ENCODE results near the gene GRAMD2A.

GRAMD2A gene

DNA sequence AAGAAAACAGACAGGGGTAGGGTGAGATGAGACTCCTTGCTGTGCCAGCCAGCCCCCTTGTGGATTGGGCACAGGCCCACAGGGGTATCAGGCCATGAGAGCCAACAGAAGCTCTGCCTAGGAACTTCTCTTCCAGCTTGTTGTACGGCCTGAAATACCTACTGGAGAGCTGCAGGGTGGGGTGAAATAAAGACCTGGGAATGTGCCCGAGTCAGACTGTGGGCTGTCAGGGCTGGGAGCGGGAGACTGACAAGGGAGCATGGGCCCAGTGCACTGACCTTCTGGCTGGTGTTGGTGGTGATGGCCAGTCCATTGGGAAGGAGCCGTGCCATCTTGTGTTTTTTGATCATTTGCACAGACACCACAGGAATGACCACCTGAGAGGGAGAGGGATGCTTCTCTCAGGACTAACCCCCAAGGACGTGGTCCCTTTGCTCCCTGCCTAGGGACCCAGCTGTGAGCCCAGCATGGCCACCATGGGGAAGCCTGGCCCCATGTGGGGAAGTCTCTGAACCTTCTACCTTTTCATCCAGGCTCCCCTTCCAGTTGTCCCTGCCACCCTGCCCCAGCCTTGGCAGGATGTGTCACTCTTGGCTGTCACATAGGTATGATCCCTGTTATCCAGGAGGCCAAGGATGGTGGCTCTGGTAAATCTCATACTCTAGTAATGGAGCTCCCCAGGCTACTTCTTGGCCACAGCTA lies 30.7 kb downstream of the GRAMD2A start:
- DNase-seq, result no peak

DNA sequence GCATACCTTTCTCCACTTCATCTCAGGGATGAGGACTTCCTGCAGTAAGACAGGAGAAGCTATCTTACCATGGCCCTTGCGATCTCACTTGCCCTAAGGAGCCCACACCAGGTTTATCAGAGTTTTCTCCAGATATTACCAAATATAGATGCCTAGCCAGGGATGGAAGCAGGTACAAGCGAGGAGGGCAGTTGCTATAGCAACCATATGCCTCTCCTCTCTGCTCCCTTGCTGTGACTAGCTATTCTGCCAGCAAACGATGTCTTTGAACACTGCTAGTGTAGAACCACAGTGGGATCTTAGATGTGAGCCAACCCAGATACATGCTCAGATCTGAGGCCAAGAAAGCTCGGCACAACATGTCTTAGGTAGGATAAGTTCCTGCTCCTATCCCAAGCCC lies 33.9 kb downstream of the GRAMD2A start:
- DNase-seq, result no peak

DNA sequence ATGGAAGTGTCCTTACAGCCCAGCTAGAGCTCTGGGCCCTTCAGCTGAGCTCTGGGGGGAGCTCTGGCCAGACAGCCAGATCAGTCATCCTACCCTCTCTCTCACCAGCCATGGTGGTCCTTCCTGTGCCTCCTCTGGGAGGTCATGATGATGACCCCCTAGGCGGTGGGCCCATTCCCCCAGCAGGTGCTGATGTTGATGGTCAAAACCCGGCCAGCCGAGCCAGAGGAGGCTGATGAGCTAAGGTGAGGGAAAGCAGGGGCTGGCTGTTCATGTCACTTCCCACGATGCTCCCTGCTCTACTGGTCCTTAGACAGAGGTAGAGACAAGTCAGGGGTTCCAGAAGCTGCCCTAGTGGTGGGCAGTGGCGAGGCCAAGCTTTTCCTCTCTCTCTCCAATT lies 35.0 kb downstream of the GRAMD2A start:
- no peak for DNase-seq

DNA sequence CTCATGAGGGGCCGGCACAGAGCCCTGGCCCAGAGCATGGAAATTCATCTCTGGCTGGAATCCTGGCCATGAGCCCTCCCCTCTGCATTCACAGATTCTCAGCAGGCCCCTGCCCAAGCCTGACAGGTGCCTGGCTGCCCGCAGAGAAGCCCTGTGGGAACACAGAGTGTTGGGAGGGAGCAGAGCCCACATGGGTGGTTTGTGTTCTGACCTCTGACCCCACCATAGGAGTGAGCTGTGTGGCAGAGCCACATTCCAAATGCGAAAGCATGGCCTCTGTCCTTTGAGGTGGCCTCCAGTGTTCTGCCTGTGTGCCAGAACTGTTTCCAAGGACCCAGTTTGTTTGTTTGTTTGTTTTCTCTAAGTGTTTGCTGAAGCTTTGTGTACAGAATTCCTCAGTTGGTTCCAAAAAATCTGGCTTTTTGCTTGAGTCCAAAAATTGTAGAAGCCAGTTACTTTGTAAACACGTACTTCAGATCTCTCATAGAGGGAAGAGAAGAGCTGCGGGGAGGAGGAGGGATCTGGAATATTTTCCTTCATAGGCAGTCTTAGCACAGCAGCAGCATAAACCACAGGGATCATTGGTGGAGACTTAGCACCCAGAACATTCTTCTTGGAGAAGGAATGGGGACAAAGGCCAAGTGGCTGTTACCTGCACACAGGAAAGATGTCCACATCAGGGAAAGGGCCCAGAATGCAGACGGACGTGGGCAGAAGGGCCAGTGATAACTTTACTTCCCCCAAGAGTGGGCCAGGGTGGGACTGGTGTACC lies 36.0 kb downstream of the GRAMD2A start:
- DNase-seq, result no peak

DNA sequence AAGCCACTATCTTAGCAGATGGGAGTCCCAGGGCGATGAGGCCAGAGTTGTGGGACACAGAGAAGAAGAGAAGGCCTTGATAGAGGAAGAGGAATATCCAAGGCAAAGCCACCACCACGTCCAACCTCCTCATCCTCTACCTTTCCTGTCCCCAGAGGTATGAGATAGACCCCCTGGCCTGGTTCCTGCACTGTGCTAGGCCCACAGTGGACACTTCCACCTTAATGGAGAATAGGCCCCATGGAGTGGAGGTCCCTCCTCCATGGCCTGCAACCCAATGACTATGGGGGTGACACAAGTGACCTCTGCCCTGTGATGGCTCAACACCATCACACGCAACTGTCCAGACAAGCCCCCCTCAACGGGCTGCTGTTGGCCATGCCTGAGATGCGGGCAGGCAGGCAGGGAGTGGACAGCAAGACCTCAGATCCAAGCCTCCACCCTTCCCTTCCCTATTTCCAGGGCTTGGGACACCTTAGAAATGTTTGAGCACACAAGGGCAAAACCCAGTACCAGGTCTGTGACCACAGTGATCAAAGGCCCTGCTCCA lies 36.8 kb downstream of the GRAMD2A start:
- no peak for DNase-seq

DNA sequence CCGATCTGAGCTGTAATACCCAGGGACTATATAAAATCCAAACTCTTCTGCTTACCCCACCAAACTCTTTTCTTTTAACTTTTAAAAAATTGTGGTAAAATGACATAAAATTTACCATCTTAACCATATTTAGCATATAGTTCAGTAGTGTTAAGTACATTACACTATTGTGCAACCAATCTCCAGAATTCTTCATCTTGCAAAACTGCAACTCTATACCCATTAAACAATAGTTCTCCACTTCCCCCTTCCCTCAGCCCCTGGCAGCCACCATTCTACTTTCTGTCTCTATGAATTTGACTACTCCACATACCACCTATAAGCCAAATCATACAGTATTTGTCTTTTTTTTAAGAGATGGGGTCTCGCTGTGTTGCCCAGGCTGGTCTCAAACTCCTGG lies 40.7 kb downstream of the GRAMD2A start:
- no peak for DNase-seq

DNA sequence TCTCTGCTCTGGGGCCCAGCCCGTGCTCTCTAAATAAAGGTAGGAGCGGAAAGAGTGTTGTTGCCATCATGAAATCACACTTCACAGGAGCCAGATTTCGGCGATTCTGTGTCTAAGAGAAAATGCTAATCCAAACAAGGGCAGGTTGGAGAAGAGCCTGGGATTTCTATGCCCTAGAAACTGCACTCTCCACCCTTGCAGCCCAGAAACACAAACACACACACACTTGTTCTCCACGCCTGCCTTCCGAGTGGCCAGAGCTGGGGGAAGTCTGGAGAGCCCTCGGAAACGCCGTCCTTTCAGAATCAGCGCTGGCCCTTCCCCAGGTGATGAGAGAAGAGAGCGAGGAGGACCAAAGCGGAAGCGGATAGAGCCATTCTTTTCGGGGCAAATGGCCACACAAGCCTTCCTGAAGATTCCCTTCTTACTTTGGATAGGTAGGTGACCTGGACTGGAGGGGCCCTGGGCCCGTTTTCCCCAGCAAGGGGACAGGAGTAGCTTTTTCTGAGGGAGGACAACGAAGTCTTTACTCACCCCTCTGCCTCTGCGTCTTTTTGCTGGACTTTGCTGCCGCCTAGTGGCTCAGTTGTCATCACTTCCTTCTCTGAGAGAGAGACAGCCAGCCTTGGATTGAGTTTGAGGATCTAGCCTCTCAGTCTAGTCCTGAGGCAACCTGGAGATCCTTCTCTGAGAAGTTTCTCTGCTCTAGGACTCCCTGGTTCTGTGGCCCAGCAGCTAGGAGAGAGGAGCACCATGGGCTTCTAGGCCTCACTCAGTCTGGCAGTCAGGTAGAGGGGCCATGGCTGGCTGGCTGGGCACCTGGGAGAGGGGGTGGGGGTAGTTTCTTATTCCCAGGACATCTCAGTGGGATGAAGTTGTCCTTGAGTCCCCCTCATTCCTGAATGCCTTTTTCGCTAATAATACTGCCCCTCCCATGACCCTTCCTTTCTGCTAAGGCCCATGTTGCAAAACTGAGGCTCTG lies 41.7 kb downstream of the GRAMD2A start:
- DNase-seq, result peak; percentile 73 to 74

DNA sequence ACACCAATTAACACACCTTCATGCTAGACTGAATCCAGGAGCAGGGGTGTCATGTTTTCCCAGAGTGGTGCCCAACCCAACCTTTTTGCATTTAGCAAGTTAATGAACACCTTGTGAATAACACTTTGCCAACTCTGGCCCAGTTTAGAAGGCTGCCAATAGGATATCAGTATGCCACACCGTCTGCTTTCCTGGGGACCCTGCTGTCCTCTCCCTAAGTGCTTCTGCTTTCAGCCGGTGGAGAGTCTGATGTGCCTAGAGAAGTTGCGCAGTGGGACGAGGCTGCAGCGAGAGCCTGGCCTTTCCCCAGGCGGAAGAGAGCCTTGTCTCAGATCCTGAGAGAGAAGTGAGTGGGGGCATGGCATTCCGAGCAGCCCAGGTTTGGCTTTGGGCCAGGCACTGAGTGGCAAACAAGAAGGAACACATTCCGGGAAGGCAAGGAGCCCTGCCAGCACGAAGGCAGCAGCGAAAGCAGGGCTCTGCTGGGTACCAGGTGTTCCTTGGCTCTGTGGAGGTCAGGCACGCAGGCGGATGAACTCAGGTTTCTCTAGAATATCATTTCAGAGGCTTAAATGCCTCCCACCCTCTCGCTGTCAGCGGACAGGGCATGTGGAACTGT lies 42.5 kb downstream of the GRAMD2A start:
- peak; percentile 65 to 70 for DNase-seq

DNA sequence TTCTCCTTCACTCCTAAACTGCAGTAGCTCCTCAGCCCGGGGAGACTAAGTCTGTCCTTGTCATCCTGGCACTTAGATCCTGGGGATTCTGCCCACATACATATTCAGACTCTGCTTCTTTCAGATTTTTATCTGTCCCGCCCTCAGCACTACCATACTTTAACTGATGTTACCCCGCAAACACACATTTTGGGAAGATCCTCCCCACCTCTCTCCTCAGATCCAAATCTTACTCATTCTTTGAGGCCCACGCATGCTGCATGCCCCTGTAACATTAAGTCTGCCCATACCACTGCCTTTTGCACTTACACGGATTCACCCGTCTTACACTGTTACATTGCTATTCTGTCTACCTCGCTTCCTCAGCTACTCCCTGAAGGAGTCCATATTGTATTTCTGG lies 43.3 kb downstream of the GRAMD2A start:
- DNase-seq, result no peak

DNA sequence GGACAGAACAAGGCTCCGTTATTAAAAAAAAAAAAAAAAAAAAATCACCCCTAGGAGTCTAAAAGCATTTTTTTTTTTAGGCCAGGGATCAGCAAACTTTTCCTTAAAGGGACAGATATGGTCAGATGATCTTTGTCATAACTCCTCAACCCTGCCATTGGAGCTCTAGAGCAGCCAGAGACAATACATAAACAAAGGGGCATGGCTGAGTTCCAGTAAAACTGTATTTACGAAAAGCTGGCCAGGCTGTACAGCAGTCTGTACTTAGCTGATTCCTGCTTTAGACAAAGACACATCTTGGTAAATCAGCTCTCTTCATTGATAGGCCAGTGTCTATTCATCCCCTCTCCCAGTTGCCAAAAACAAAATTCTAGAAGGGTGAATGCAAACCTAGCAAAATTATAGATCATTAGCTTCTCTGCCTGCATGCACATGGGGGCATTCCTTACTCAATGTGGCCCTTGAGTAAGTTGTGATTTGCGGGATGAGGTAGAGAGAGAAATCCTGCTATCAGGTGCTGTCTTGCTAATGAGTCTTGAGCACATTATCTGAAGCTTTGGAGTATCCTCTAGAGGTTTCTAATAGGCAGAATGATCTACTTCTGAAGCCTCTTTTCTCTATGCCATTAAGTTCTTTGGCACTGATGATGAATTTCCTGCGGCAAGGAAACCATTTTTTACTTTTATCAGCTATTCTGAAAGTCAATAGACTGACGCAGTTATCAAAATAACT lies 44.2 kb downstream of the GRAMD2A start:
- no peak for DNase-seq

DNA sequence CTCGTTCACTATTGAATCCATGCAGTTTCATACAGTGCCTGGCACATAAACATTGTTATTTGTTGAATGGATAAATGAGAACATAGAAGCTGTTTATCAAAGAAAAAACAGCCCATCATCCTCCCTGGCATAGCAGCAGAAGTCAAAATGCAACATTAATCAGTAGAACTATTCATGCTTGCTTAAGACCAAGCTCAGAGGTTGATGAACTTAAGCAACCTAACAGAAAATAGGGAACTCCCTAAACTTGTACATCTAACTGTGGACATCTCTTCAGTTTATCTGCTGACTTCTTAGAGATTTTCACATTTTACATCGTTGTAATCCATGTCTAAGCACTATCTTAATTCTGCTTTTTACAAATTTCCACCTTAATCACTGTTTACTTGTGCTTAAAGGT lies 50.2 kb downstream of the GRAMD2A start:
- DNase-seq, result no peak

DNA sequence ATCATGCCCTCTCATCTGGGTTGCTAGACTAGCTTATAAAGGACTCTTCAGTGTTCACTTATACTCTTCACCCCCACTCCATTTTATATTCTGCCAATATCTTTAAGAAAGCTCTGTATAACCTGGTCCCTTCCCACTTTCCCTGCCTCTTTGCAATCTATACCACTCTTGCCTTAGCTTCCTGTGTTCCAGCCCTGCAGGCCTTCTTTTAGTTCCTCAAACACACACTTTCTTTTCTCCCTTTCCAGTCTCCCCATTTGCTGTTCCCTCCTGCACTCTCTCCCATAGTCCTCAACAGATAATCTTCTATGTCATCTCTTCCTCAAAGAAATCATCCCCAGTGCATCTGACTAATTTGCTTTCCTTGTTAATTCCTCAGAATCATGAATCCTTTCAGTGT lies 50.7 kb downstream of the GRAMD2A start:
- DNase-seq, result no peak

DNA sequence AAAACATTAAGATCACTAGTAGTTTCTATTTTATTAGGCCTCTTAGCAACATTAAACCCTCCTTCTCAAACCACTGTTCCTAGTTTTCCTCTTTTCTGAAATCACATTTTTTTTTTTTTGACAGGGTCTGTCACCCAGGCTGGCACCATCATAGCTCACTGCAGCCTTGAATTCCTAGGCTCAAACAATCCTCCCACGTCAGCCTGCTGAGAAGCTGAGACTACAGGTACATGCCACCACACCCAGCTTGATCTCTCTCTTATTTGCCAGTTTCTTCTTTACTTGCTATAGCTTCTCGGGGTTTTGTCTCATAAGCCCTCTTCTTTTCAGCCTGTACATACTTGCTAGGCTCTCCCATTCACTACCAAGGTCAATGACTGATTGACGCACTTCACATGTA lies 51.4 kb downstream of the GRAMD2A start:
- no peak for DNase-seq

DNA sequence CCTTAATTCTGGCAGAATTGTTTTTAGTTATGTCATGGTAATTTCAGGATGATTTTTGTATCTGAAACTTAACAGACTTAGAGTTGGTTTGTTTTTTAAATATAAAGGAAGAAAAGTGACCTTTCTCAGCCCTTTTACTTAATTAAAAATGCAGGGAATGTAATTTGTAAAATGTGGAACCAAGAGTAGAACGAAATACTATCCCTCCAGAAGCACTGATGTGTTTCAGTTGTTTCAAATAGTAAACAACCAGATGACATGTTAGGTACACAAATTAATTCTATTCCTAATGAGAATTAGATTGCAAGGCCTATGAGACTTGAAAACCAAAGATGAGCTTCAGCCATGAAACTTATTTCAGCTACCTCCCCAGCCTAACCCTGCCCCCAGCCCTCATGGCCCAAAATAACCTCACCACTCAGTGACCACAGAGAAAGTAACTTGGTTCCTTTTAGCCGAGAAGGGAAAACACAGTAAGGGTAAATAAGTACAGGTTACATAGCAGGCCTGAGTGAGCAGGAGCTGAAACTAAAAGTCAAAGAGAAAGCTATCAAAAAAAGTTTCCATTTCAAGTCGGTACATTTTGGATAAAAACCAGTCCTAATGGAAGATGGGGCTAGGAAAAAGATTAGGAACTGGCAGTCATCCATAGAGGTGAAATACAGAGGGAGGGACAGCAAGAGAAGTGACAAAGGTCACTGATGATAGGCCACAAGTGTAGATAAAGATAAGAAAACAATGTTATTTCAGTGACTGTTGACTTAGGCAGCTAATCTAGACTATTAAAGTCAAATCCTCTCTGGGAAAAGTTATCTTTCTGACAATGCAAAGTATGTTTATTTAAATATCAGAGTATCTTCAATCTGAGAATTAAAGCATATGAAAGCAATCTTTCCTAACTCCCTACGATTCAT lies 56.2 kb downstream of the GRAMD2A start:
- DNase-seq, result no peak

DNA sequence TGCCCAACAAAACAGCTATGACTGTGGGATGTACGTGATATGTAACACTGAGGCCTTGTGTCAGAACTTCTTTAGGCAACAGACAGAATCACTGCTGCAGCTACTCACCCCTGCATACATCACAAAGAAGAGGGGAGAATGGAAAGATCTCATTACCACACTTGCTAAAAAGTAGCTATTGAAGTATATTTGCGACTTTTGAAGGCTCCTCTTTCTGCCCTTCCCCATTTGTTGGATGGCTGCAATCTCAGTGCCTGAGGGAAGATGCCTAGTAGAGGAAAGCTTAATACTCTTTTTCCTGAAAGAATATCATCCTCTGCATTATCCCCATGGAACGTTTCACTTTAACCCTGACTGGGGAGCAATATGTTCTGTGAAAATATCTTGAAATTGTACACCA lies 57.5 kb downstream of the GRAMD2A start:
- no peak for DNase-seq

DNA sequence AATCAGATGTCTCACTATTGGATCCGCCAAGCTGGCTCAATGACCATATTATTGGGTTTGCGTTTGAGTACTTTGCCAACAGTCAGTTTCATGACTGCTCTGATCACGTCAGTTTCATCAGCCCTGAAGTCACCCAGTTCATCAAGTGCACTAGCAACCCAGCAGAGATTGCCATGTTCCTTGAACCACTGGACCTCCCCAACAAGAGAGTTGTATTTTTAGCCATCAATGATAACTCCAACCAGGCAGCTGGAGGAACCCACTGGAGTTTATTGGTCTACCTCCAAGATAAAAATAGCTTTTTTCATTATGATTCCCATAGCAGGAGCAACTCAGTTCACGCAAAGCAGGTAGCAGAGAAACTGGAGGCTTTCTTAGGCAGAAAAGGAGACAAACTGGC lies 57.9 kb downstream of the GRAMD2A start:
- no peak for DNase-seq

DNA sequence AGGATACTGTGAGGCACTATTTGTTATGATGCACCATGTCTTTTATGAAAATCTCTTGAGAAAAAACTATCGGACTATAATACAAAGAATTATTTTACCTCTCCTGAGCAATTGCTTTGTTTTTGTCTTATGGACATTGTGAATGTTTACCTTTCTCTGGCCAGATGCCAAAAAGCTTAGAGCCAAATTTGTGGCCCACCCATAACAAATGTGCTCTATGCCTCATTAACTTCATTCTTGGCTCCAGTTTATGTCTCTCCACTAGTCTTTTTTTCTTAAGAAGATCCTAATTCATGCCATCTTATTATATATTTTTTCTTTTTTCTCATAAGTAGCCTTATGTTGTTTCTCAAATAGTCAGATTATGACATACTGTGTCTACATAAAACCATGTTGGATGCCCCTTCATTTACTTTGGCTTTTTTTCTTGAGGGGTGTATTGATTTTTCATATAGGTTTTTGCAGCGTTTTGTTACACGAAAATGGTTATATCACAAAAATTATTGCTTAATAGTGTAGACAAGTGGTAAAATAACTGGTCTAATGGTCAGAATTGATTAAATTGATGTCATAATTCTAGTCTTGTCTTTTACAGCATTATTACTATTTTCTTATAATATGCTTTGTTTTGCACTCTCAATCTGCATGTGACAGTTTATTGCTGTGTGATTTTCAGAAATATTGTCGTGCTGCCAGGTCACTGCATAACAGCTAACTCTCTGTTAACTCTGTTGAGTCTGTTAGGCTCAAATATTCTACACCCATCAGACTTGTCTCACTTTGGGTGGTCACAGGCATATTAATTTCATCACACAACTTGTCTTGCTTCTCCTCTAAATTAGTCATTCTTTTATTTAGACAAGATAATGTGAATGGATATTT lies 61.2 kb downstream of the GRAMD2A start:
- peak; percentile 5 to 11 for DNase-seq

DNA sequence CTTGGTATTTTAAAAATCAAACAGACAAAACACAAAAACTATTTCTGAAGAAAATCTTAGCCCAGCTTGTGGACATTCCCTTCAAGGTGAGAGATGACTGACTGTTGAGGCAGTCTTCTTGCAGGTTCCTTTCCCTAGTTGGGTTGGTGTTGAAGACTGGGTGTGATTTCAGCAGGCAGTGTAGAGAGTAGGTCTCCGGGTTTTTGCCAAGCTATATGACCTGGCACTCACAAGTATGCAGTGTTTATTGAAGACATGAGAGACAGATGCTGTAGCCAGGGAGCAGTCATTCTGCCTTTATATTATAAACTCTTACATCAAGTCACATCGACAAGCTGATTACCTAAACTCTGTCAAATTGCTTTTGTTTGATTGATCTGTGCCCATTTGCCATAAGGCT lies 61.9 kb downstream of the GRAMD2A start:
- no peak for DNase-seq

DNA sequence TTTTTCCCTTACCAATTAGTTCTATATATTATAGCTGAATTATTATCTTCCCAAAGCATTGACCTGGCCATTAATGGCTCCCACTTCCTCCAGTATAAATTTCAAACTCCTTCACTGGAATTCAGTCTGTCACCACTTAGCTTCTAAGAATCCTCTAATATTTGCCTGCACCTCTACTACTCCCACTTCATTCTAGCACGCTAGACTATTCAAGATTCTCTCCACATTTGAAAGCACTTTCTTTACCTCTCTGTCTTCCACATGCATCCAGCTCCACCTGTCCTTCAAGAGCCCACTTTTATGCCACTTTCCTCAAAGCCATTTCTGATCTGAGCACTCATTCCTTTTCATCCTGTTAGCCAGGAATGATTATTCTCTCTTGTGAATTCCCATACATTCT lies 64.4 kb downstream of the GRAMD2A start:
- DNase-seq, result no peak

DNA sequence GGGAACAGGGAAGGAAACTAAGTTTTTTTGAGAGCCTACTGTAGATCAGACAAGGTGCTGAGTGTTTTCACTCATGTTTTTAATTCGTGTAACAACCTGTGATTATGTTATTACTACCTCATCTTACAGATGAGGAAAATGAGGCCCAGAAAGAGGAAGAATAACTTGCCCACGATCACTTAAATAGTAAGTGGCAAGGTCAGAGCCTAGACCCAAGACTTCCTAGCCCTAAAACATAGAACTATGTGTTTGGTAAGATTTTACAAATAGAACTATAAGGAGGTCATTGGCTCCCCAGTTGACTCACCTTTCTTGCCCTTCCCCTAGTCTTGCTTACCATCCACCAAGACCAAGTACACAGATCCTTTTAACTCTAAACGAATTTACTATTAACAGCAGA lies 65.7 kb downstream of the GRAMD2A start:
- no peak for DNase-seq

All from SHP77 (cell line).